Activated naive CD8-positive, alpha-beta T cell treated with anti-CD3 and anti-CD28 coated beads, Interleukin-2, amount 50 U/mL, for 24 hours (primary cell): ENCODE results near the gene VWA3A.
"Not testable (repeated sequence)": the region's sequence is repeated elsewhere in the genome, so short reads cannot be mapped to it uniquely, and the experiment has no call there.

ENCODE experiments used
- ATAC-seq: fragments of 150-1000 bp; cut with Tn5 transposase; one replicate; pipeline ENCODE4 v1.10.0; 2021
- DNase-seq: peaks from one replicate; pipeline ENCODE4 v3.0.0; 2021
- H3K27ac Mint-ChIP-seq: one replicate; pipeline ENCODE4 v1.8.0; 2021; ENCODE audit warnings: mild to moderate bottlenecking, mixed read lengths
- H3K27me3 Mint-ChIP-seq: one replicate; pipeline ENCODE4 v1.8.0; 2021; ENCODE audit warnings: mixed read lengths
- H3K36me3 Mint-ChIP-seq: one replicate; pipeline ENCODE4 v1.8.0; 2021; ENCODE audit warnings: low read depth, mixed read lengths
- H3K4me1 Mint-ChIP-seq: one replicate; pipeline ENCODE4 v1.8.0; 2021; ENCODE audit warnings: mixed read lengths
- H3K4me3 Mint-ChIP-seq: one replicate; pipeline ENCODE4 v1.8.0; 2021; ENCODE audit warnings: mild to moderate bottlenecking, moderate library complexity, mixed read lengths
- H3K9me3 Mint-ChIP-seq: one replicate; pipeline ENCODE4 v1.8.0; 2021; ENCODE audit warnings: mixed read lengths

Gene VWA3A

GRCh38 chr16:22092143-22092933 lies at the start of gene VWA3A:
TSS of gene VWA3A (plus strand) at chr16:22092541. CDS start at chr16:22092638, 97 bp downstream.
- ATAC-seq (no peak), DNase-seq (no peak)
- H3K4me1 Mint-ChIP-seq: no peaks in the 10 kb centered on the region
- no peak within 1 kb of the TSS for H3K4me3 Mint-ChIP-seq
- H3K27me3 Mint-ChIP-seq: peaks cover 6% of the 10 kb centered on the region
- H3K36me3 Mint-ChIP-seq: no peaks in the 10 kb centered on the region
- H3K27ac Mint-ChIP-seq: no peak within 1 kb of the TSS
- no peaks in the 10 kb centered on the region for H3K9me3 Mint-ChIP-seq

- H3K27ac Mint-ChIP-seq, ATAC-seq, H3K36me3 Mint-ChIP-seq, H3K4me3 Mint-ChIP-seq, DNase-seq, H3K9me3 Mint-ChIP-seq, H3K4me1 Mint-ChIP-seq, H3K27me3 Mint-ChIP-seq: not testable (repeated sequence)
Observed at GRCh38 chr16:22043882-22044281, 48.5 kb upstream of the VWA3A start.

- not testable (repeated sequence) for H3K36me3 Mint-ChIP-seq, H3K27me3 Mint-ChIP-seq, H3K27ac Mint-ChIP-seq, H3K4me1 Mint-ChIP-seq, ATAC-seq, H3K4me3 Mint-ChIP-seq, H3K9me3 Mint-ChIP-seq, DNase-seq
Observed at GRCh38 chr16:22045888-22046287, 46.5 kb upstream of the VWA3A start.

- Mint-ChIP-seq H3K27me3 (no peaks in the 10 kb centered on the region), H3K9me3 (no peaks in the 10 kb centered on the region), H3K4me1 (peaks cover 26% of the 10 kb centered on the region), H3K36me3 (peaks cover 5% of the 10 kb centered on the region), H3K27ac (no peak overlapping the region), H3K4me3 (no peak overlapping the region)
- no peak for DNase-seq
- no peak for ATAC-seq
Observed at GRCh38 chr16:22050963-22051362, 41.4 kb upstream of the VWA3A start.

GRCh38 chr16:22052980-22053379 lies 39.4 kb upstream of the VWA3A start:
- ATAC-seq (no peak), DNase-seq (no peak)
- Mint-ChIP-seq H3K27me3 (no peaks in the 10 kb centered on the region), H3K4me3 (no peak overlapping the region), H3K4me1 (peaks cover 26% of the 10 kb centered on the region), H3K27ac (no peak overlapping the region), H3K36me3 (peaks cover 9% of the 10 kb centered on the region), H3K9me3 (no peaks in the 10 kb centered on the region)

- no peak for ATAC-seq
- H3K36me3 Mint-ChIP-seq: peaks cover 15% of the 10 kb centered on the region
Observed at GRCh38 chr16:22053921-22054341, 38.4 kb upstream of the VWA3A start.

GRCh38 chr16:22054847-22055590 lies 37.3 kb upstream of the VWA3A start:
- Mint-ChIP-seq H3K9me3 (peaks cover 9% of the 10 kb centered on the region), H3K27ac (peak overlapping the region; percentile 56), H3K4me1 (peaks cover 38% of the 10 kb centered on the region), H3K36me3 (peaks cover 15% of the 10 kb centered on the region), H3K27me3 (no peaks in the 10 kb centered on the region), H3K4me3 (no peak overlapping the region)
- peak; percentile 88 for ATAC-seq
- no peak for DNase-seq

More at GRCh38 chr16:22053921-22054341, 38.4 kb upstream of the VWA3A start:
- Mint-ChIP-seq H3K27me3 (no peaks in the 10 kb centered on the region), H3K9me3 (peaks cover 6% of the 10 kb centered on the region), H3K27ac (no peak overlapping the region), H3K4me1 (peaks cover 32% of the 10 kb centered on the region), H3K4me3 (no peak overlapping the region)
- DNase-seq: no peak

GRCh38 chr16:22055881-22056280 lies 36.5 kb upstream of the VWA3A start:
- no peak for DNase-seq
- H3K27ac Mint-ChIP-seq: no peak overlapping the region
- ATAC-seq: no peak
- peaks cover 9% of the 10 kb centered on the region for H3K9me3 Mint-ChIP-seq
- peaks cover 41% of the 10 kb centered on the region for H3K4me1 Mint-ChIP-seq
- no peaks in the 10 kb centered on the region for H3K27me3 Mint-ChIP-seq
- peaks cover 15% of the 10 kb centered on the region for H3K36me3 Mint-ChIP-seq
- no peak overlapping the region for H3K4me3 Mint-ChIP-seq

GRCh38 chr16:22063888-22064467 lies 28.4 kb upstream of the VWA3A start:
- ATAC-seq (no peak), DNase-seq (no peak)
- Mint-ChIP-seq H3K4me1 (peaks cover 9% of the 10 kb centered on the region), H3K27ac (no peak overlapping the region), H3K36me3 (peaks cover 18% of the 10 kb centered on the region), H3K4me3 (no peak overlapping the region), H3K9me3 (peaks cover 13% of the 10 kb centered on the region), H3K27me3 (no peaks in the 10 kb centered on the region)

GRCh38 chr16:22065252-22065651 lies 27.1 kb upstream of the VWA3A start:
- H3K27me3 Mint-ChIP-seq: no peaks in the 10 kb centered on the region
- ATAC-seq: no peak

GRCh38 chr16:22070361-22071330 lies 21.7 kb upstream of the VWA3A start:
- Mint-ChIP-seq H3K4me1 (peaks cover 6% of the 10 kb centered on the region), H3K9me3 (peaks cover 9% of the 10 kb centered on the region), H3K27ac (no peak overlapping the region), H3K4me3 (no peak overlapping the region), H3K36me3 (peaks cover 14% of the 10 kb centered on the region), H3K27me3 (no peaks in the 10 kb centered on the region)
- DNase-seq (no peak), ATAC-seq (no peak)

More at GRCh38 chr16:22065252-22065651, 27.1 kb upstream of the VWA3A start:
- H3K9me3 Mint-ChIP-seq: peaks cover 9% of the 10 kb centered on the region
- peaks cover 18% of the 10 kb centered on the region for H3K36me3 Mint-ChIP-seq
- H3K4me3 Mint-ChIP-seq: no peak overlapping the region
- no peak for DNase-seq
- no peak overlapping the region for H3K27ac Mint-ChIP-seq
- peaks cover 1% of the 10 kb centered on the region for H3K4me1 Mint-ChIP-seq

GRCh38 chr16:22071331-22071910 lies 20.9 kb upstream of the VWA3A start:
- ATAC-seq (no peak), DNase-seq (no peak)
- Mint-ChIP-seq H3K4me1 (peaks cover 7% of the 10 kb centered on the region), H3K36me3 (peaks cover 9% of the 10 kb centered on the region), H3K27me3 (no peaks in the 10 kb centered on the region), H3K9me3 (peaks cover 9% of the 10 kb centered on the region), H3K27ac (no peak overlapping the region), H3K4me3 (no peak overlapping the region)

- no peak for ATAC-seq
- no peaks in the 10 kb centered on the region for H3K27me3 Mint-ChIP-seq
- DNase-seq: no peak
- no peak overlapping the region for H3K27ac Mint-ChIP-seq
- H3K9me3 Mint-ChIP-seq: no peaks in the 10 kb centered on the region
- no peak overlapping the region for H3K4me3 Mint-ChIP-seq
- no peaks in the 10 kb centered on the region for H3K36me3 Mint-ChIP-seq
- peaks cover 7% of the 10 kb centered on the region for H3K4me1 Mint-ChIP-seq
Observed at GRCh38 chr16:22073350-22073749, 19.0 kb upstream of the VWA3A start.
